Measurements from ENCODE around the gene CNKSR1.
"Not testable (repeated sequence)": the region's sequence is repeated elsewhere in the genome, so short reads cannot be mapped to it uniquely, and the experiment has no call there.

Gene CNKSR1

GRCh38 chr1:26200413-26200812, 23.1 kb downstream of the CNKSR1 start:
- Histone ChIP-seq H3K9me3 (ENCODE audit: low read length) (no peaks in the 10 kb centered on the region), H2AFZ (ENCODE audit: low read depth, low read length) (no peak overlapping the region), H3K27me3 (ENCODE audit: insufficient read depth, low read length) (peaks cover 7% of the 10 kb centered on the region), H3K4me3 (ENCODE audit: low read length) (no peak overlapping the region), H3K36me3 (ENCODE audit: insufficient read depth, low read length) (no peaks in the 10 kb centered on the region), H3K4me1 (ENCODE audit: insufficient read depth, low read length) (peaks cover 2% of the 10 kb centered on the region)

- peaks cover 2% of the 10 kb centered on the region for H3K4me1 ChIP-seq (ENCODE audit: insufficient read depth, low read length)
- H3K36me3 ChIP-seq (ENCODE audit: insufficient read depth, low read length): no peaks in the 10 kb centered on the region
- no peak overlapping the region for H2AFZ ChIP-seq (ENCODE audit: low read depth, low read length)
- H3K4me3 ChIP-seq (ENCODE audit: low read length): no peak overlapping the region
- H3K27me3 ChIP-seq (ENCODE audit: insufficient read depth, low read length): peaks cover 2% of the 10 kb centered on the region
- H3K9me3 ChIP-seq (ENCODE audit: low read length): no peaks in the 10 kb centered on the region
Measured at GRCh38 chr1:26203642-26204318, 26.5 kb downstream of the CNKSR1 start.

- no peaks in the 10 kb centered on the region for H3K9me3 ChIP-seq (ENCODE audit: low read length)
- H3K27me3 ChIP-seq (ENCODE audit: insufficient read depth, low read length): no peaks in the 10 kb centered on the region
- H3K4me3 ChIP-seq (ENCODE audit: low read length): no peak overlapping the region
- no peaks in the 10 kb centered on the region for H3K36me3 ChIP-seq (ENCODE audit: insufficient read depth, low read length)
- H2AFZ ChIP-seq (ENCODE audit: low read depth, low read length): no peak overlapping the region
- peaks cover 3% of the 10 kb centered on the region for H3K4me1 ChIP-seq (ENCODE audit: insufficient read depth, low read length)
Measured at GRCh38 chr1:26210147-26210870, 33.0 kb downstream of the CNKSR1 start.

DNA sequence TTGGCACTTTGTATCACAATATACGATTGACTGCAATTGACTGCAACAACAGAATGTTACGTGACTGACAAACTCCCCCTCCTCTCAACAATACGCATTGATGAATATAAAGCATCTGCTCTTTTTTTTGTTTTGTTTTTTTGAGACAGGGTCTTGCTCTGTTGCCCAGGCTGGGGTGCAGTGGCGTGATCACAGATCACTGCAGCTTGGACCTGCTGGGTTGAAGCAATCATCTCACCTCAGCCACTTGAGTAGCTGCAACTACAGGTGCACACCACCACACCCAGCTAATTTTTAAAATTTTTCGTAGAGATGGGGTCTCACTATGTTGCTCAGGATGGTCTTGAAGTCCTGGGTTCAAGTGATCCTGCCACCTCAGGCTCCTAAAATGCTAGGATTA, 35.4 kb downstream of the CNKSR1 start:
- Histone ChIP-seq H3K4me3 (ENCODE audit: low read length) (no peak overlapping the region), H3K27me3 (ENCODE audit: insufficient read depth, low read length) (no peaks in the 10 kb centered on the region), H2AFZ (ENCODE audit: low read depth, low read length) (no peak overlapping the region), H3K4me1 (ENCODE audit: insufficient read depth, low read length) (peaks cover 3% of the 10 kb centered on the region), H3K36me3 (ENCODE audit: insufficient read depth, low read length) (no peaks in the 10 kb centered on the region), H3K9me3 (ENCODE audit: low read length) (no peaks in the 10 kb centered on the region)

GRCh38 chr1:26213335-26213905, 36.1 kb downstream of the CNKSR1 start:
- Histone ChIP-seq H3K4me3 (ENCODE audit: low read length) (no peak overlapping the region), H3K4me1 (ENCODE audit: insufficient read depth, low read length) (peaks cover 3% of the 10 kb centered on the region), H2AFZ (ENCODE audit: low read depth, low read length) (no peak overlapping the region), H3K36me3 (ENCODE audit: insufficient read depth, low read length) (no peaks in the 10 kb centered on the region), H3K9me3 (ENCODE audit: low read length) (no peaks in the 10 kb centered on the region), H3K27me3 (ENCODE audit: insufficient read depth, low read length) (no peaks in the 10 kb centered on the region)

DNA sequence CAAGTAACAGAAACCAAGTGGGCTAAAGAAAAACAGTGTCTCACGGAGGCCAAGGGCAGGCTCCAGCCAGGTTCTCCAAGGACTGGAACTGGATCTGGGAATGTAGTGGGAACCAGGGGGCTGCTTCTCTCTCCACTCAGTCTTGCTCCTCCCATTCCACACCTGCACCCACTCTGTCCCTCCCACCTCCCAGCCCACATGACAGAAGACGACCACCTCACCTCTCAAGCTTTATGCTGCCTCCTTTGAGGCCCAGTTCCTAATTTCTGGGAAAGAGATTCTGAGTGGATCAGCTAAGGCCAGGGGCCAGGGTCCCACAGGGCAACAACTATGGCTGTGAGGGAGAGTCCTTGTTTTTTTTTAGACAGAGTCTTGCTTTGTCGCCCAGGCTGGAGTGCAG, 38.0 kb downstream of the CNKSR1 start:
- Histone ChIP-seq H3K36me3 (ENCODE audit: insufficient read depth, low read length) (no peaks in the 10 kb centered on the region), H3K4me1 (ENCODE audit: insufficient read depth, low read length) (no peaks in the 10 kb centered on the region), H3K9me3 (ENCODE audit: low read length) (no peaks in the 10 kb centered on the region), H3K4me3 (ENCODE audit: low read length) (no peak overlapping the region), H3K27me3 (ENCODE audit: insufficient read depth, low read length) (no peaks in the 10 kb centered on the region), H2AFZ (ENCODE audit: low read depth, low read length) (no peak overlapping the region)

DNA sequence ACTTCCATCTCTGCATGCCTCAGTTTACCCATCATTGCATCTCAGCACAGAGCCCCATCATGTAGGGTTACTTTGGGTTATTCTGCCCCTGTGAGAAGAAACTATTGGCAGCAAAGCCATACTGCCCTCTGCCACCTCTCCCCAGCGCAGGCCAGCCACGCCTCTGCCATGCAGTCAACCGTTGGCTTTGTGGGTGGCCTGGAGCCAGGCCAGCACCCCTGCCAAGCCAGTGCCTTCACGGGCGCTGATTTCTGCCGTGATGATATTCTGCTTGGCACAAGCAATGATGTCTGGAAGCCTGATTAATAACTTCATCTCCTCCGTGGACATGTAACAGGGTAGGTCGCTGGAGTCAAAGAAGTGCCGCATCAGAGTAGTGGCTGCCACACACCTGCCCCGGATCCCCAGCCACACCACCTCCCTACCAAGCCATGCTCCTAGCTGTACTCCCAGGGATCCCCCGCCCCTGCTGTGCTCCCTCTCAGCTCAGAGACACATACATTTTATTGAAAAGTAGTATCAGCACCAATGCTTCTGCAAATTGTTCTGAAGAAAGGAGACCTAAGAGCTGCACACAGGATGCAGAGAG, 41.7 kb downstream of the CNKSR1 start:
- Histone ChIP-seq H3K36me3 (ENCODE audit: insufficient read depth, low read length) (no peaks in the 10 kb centered on the region), H2AFZ (ENCODE audit: low read depth, low read length) (no peak overlapping the region), H3K27me3 (ENCODE audit: insufficient read depth, low read length) (peaks cover 6% of the 10 kb centered on the region), H3K9me3 (ENCODE audit: low read length) (no peaks in the 10 kb centered on the region), H3K4me1 (ENCODE audit: insufficient read depth, low read length) (no peaks in the 10 kb centered on the region), H3K4me3 (ENCODE audit: low read length) (no peak overlapping the region)

- H3K27me3 ChIP-seq (ENCODE audit: insufficient read depth, low read length): peaks cover 19% of the 10 kb centered on the region
- no peak overlapping the region for H2AFZ ChIP-seq (ENCODE audit: low read depth, low read length)
- no peaks in the 10 kb centered on the region for H3K4me1 ChIP-seq (ENCODE audit: insufficient read depth, low read length)
- H3K9me3 ChIP-seq (ENCODE audit: low read length): no peaks in the 10 kb centered on the region
- H3K4me3 ChIP-seq (ENCODE audit: low read length): no peak overlapping the region
- H3K36me3 ChIP-seq (ENCODE audit: insufficient read depth, low read length): no peaks in the 10 kb centered on the region
Measured at GRCh38 chr1:26220199-26220912, 43.1 kb downstream of the CNKSR1 start.

GRCh38 chr1:26221094-26221493, 43.8 kb downstream of the CNKSR1 start:
- Histone ChIP-seq H3K4me1 (ENCODE audit: insufficient read depth, low read length) (no peaks in the 10 kb centered on the region), H3K27me3 (ENCODE audit: insufficient read depth, low read length) (peaks cover 25% of the 10 kb centered on the region)

GRCh38 chr1:26224606-26225005, 47.3 kb downstream of the CNKSR1 start:
- H3K4me1 ChIP-seq (ENCODE audit: insufficient read depth, low read length): no peaks in the 10 kb centered on the region
- no peaks in the 10 kb centered on the region for H3K9me3 ChIP-seq (ENCODE audit: low read length)
- no peak overlapping the region for H2AFZ ChIP-seq (ENCODE audit: low read depth, low read length)
- H3K4me3 ChIP-seq (ENCODE audit: low read length): no peak overlapping the region
- H3K36me3 ChIP-seq (ENCODE audit: insufficient read depth, low read length): no peaks in the 10 kb centered on the region
- peaks cover 30% of the 10 kb centered on the region for H3K27me3 ChIP-seq (ENCODE audit: insufficient read depth, low read length)

More at GRCh38 chr1:26221094-26221493, 43.8 kb downstream of the CNKSR1 start:
- Histone ChIP-seq H3K4me3 (ENCODE audit: low read length) (no peak overlapping the region), H3K9me3 (ENCODE audit: low read length) (no peaks in the 10 kb centered on the region), H3K36me3 (ENCODE audit: insufficient read depth, low read length) (no peaks in the 10 kb centered on the region), H2AFZ (ENCODE audit: low read depth, low read length) (no peak overlapping the region)

GRCh38 chr1:26225033-26225831, 47.9 kb downstream of the CNKSR1 start:
- Histone ChIP-seq H3K4me1 (ENCODE audit: insufficient read depth, low read length) (no peaks in the 10 kb centered on the region), H3K36me3 (ENCODE audit: insufficient read depth, low read length) (no peaks in the 10 kb centered on the region), H3K4me3 (ENCODE audit: low read length) (no peak overlapping the region), H3K9me3 (ENCODE audit: low read length) (no peaks in the 10 kb centered on the region), H3K27me3 (ENCODE audit: insufficient read depth, low read length) (peaks cover 30% of the 10 kb centered on the region), H2AFZ (ENCODE audit: low read depth, low read length) (no peak overlapping the region)

- not testable (repeated sequence) for H3K27me3 ChIP-seq (ENCODE audit: insufficient read depth, low read length); H2AFZ ChIP-seq (ENCODE audit: low read depth, low read length); H3K4me1 ChIP-seq (ENCODE audit: insufficient read depth, low read length); H3K36me3 ChIP-seq (ENCODE audit: insufficient read depth, low read length); H3K9me3 ChIP-seq (ENCODE audit: low read length); H3K4me3 ChIP-seq (ENCODE audit: low read length)
Measured at GRCh38 chr1:26230682-26231081, 53.4 kb downstream of the CNKSR1 start.

All from neuron (in vitro differentiated cells).